Stimulated activated CD4-positive, alpha-beta T cell treated with anti-CD3 and anti-CD28 coated beads, TNF-alpha, amount 100 ng/mL, for 1 hour (primary cell): Measurements from ENCODE around the gene GTPBP6.
A peak's percentile ranks its signal among the peaks of the same experiment; 100 is the strongest.

Source experiments
- DNase-seq, 3 donors: peaks; one replicate each; pipeline ENCODE4 v3.0.0-alpha.2; 2020; ENCODE audit warnings: low read depth in 3 of 3, low spot score in 1 of 3

The GTPBP6 gene, protein sequence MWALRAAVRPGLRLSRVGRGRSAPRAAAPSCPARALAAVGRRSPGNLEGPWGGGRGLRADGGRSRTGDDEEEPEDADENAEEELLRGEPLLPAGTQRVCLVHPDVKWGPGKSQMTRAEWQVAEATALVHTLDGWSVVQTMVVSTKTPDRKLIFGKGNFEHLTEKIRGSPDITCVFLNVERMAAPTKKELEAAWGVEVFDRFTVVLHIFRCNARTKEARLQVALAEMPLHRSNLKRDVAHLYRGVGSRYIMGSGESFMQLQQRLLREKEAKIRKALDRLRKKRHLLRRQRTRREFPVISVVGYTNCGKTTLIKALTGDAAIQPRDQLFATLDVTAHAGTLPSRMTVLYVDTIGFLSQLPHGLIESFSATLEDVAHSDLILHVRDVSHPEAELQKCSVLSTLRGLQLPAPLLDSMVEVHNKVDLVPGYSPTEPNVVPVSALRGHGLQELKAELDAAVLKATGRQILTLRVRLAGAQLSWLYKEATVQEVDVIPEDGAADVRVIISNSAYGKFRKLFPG

GRCh38 chrX:318739-319578 is at the start of gene GTPBP6:
TSS of gene GTPBP6 (minus strand) at chrX:318796. CDS start at chrX:318787, 9 bp downstream.
- DNase-seq = peak; percentile 94 to 99 (median 98)

- no peak for DNase-seq
These were observed 49.3 kb upstream of the GTPBP6 start for GRCh38 chrX:367866-368265.

DNA sequence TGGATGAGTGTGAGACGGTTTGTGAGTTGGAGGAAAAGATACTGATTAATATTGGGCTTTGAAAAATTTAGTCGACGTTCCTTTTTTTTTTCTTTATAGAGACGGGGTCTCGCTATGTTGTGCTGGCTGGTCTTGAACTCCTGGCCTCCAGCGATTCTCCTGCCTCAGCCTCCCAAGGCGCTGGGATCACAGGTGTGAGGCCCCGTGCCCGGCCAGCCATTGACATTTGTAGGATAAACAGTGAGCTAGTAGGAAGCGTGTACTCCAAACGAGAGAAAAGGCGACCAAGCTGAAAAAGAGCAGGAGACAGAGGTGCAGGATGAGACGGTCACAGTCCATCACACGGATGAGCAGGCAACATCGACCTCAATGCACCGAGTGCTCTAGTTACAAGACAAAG is 48.8 kb upstream of the GTPBP6 start:
- no peak for DNase-seq

DNA sequence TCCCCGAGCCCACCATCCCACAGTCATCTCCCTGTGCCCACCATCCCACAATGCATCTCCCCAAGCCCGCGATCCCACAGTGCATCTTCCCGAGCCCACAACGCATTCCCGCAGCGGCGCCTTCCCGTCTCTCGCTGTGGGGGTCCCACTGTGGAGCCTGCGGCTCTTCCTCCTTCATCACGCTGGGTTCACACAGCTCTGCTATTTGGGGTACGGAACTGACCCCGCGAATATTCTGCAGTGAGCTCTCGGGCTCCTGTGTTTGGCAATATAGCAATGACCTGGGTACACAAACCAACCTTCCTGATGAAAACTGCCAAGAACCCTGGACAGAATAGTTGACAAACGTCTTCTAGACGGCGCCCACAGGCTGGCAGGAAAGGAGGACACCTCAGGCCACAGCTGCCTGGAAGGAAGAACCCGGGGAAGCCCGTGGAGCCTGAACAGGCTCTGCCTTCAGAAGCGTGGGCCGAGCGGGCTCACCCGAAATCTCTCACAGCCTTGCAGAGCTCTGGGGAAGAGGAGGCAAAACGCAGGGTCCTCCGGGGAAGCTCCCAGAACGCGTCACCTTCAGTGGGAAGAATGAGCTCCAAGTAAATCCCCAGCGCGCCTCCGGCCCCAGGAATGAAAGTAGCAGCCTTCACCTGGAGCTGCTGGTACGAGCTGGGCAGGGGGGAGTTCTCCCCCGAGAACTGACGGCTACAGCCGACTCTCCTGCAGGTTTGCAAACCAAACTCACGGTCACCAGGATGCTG is 45.2 kb upstream of the GTPBP6 start:
- no peak for DNase-seq

DNA sequence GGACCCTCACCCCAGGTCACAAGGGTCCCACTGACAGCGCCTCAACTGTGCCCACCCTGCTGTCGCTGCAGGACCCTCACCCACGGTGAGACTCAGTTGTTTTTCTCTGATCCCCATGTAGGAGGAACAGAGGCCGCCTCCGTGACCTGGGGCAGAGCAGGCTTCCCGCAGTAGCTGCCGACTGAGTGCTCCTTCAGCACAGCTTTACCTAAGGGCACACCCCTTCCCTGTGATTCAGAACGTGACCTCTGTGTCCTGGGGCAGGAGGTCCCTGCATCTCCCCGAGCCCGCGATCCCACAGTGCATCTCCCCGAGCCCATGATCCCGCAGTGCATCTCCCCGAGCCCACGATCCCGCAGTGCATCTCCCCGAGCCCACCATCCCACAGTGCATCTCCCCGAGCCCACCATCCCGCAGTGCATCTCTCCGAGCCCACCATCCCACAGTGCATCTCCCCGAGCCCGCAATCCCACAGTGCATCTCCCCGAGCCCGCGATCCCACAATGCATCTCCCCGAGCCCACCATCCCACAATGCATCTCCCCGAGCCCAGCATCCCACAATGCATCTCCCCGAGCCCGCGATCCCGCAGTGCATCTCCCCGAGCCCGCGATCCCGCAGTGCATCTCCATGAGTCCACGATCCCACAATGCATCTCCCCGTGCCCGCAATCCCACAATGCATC is 44.5 kb upstream of the GTPBP6 start:
- no peak for DNase-seq

DNA sequence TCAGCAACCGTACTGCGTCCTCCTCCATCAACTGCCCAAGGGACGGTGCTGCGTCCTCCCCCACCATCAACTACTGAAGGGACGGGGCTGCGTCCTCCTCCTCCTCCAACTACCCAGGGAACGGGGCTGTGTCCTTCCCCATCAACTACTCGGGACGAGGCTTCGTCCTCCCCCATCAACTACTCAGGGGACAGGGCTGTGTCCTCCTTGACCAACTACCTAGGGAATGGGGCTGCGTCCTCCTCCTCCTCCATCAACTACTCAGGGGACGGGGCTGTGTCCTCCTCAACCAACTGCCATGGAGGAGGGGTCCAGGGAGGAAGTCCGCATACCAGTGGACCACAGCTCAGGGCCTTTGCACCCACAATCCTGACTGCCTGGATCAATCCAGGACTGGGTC is 43.8 kb upstream of the GTPBP6 start:
- no peak for DNase-seq

GRCh38 chrX:361231-362145 is 42.9 kb upstream of the GTPBP6 start:
- DNase-seq = no peak

DNA sequence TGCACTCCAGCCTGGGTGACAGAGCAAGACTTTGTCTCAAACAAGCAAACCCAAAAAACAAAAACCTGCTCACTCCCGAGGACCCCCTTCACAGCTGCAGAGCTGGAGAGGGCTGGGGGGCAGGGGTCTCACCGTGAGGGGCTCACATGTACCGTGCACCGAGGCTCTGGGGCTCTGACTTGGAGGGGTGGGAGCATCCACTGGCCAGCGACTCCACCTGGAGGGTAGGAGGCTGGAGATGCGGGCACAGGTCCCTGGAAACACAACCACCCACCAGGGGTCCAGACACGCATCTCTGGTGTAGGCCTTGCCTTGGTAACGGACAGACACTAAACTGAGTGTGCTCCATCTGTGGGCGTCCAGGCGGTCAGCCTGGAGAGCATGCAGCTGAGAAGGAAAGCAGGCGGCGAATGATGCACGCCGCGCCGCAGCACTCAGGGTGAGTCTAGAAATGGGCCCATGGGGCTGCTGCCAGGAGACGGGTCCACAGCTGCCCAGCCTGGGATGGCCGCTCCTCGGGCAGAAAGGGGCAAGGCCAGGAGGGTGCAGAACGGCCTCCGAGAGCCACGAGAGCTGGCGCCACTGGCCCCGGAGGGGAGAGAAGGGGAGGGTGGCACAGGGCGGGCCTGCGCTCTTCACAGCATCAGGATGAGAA is 42.0 kb upstream of the GTPBP6 start:
- no peak for DNase-seq

DNA sequence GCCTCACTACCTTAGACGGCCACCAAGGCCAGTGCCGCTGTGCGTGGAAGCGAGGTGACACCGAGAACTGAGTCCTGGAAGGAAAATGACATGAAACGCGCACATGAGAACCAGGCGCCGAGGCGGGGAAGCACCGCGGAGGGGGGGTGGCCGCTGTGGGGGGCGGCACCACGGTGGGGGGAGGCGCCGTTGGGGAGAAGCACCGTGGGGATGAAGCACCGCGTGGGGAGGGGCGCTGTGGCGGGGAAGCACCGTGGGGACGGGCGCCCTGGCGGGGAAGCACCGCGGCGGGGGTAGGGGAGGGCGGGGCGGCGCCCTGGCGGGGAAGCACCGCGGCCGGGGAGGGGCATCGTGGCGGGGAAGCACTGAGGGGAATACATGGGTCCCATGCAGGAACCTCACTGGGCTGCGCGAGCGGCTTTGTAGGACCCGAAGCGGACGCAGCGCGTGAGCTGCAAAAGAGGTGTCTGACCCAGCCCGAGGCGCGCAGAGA is 40.1 kb upstream of the GTPBP6 start:
- no peak for DNase-seq

DNA sequence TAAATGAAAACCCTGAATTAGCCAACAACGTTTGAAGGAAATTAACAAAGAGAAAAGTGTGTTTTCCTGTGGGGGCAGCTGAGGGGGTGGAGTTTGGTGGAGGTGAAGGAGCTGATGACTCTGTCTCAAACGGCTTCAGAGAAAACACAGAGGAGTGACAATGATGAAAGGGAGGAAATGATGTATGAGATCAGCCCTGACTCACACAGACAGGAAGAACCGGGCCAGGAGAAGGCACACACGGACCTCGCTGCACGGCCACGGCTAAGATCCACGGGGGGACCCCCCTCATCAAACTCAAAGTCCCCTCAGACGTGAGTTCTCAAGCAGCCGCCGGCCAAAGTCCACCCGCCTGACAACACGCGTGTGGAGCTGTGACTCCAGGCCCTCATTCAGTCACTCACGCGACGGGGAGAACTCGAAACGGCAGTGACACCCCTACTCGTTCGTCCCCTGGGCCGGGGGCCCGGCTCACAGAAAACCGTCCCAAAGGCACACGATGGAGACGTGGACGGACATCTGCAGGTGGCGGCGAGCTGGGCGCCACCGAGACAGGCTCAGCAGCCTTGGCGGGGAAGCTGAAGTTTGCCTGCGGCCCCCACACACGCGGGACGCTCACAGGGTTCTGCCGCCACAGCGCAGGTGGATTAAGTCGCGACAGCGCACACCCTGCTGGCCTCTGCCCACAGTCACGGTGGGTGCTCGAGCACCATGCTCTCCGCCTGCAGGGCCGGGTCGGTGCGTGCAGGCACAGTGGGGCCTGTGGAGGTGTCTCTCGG is 39.3 kb upstream of the GTPBP6 start:
- DNase-seq = peak in 1 of 3 donors; percentile 15

DNA sequence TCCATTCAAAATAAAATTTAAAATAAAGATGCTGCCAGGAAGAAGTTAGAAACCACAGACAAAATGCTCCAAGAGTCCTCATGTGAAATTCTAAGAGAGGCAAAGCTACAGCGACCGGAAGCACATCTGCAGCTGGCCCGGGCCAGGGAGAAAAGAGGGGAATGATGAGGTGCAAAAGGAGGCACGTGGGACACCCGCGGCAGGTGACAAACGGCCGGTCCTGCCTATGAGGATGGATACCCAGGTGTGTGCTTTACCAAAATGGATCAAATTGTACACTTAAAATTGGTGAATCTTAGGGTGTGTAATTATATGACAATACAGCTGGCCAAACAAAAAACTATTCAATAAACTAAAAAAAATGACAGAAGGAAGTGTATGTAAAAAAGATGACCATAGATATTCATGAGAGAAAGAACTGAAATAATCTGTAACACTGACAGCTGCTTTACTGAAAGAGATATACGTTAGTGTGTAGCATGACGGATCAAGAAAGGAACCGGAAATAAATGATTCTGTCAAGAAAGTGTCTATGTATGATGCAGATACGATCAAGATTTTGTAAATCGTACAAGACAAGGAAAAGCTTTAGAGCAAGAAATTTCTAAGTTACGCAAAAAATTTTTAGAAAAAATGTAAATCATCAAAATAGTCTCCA is 38.6 kb upstream of the GTPBP6 start:
- DNase-seq = no peak

DNA sequence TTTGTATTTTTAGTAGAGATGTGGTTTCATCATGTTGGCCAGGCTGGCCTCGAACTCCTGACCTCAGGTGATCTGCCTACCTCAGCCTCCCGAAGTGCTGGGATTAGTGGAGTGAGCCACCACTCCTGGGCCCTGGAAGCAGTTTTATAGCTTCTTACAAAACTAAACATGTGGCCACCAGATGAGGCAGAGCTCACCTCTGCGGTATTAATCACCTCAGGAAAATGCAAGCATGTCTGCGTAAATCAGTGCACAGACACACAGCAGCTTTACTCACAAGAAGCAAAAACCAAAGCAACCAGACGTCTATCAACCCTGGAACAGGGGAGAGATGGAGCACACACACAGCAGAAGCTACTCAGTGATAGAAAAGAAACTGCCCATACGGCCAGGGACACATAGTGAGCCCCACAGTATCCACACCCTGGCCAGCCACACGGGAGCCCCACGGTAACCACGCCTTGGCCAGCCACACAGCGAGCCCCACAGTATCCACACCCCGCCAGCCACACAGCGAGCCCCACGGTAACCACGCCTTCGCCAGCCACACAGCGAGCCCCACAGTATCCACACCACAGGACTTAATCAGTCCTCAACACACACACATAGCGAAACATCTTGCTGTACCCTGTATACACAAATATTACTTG is 37.9 kb upstream of the GTPBP6 start:
- DNase-seq = no peak

GRCh38 chrX:355329-356050 is 36.9 kb upstream of the GTPBP6 start:
- no peak for DNase-seq

DNA sequence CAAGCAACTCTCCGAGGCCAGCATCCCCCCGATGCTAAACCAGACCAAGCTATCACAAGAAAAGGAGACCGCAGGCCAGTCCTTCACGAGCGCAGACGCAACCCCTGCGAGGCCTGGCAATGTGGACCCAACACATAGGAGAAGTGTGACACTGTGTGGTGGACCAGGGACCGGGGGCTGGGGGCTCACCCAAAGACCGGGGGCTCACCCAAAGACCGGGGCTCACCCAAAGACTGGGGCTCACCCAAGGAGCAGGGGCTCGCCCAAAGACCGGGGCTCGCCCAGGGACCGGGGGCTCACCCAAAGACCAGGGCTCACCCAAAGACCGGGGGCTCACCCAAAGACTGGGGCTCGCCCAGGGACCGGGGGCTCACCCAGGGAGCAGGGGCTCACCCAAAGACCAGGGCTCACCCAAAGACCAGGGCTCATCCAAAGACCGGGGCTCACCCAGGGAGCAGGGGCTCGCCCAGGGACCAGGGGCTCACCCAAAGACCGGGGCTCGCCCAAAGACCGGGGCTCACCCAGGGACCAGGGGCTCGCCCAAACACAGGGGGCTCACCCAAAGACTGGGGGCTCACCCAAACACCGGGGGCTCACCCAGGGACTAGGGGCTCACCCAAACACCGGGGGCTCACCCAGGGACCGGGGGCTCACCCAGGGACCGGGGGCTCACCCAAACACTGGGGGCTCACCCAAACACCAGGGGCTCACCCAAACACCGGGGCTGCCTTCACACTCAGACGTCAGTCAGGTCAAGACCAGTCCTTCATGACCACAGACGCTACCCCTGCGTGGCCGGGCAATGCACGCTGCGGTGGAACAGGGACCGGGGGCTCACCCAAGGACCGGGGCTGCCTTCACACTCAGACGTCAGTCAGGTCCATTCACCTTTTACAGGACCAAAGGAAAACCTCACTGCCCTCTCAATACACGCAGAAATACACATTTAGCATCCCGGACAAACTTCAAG is 35.3 kb upstream of the GTPBP6 start:
- no peak for DNase-seq

GRCh38 chrX:352582-353314 is 34.2 kb upstream of the GTPBP6 start:
- no peak for DNase-seq
